Esophagus muscularis mucosa (tissue), 4 donors: ENCODE data around the gene CNGA1. TPM values are rescaled to one million over a fixed set of nuclear protein-coding genes. Genes with fewer than 3 reads are reported as not detected.

Source experiments
- DNase-seq: peaks from one replicate; pipeline ENCODE4 v3.0.0-alpha.2; 2017; ENCODE audit errors: extremely low spot score
- H3K27ac ChIP-seq, 4 donors: fragments of 200-600 bp; sonication (generic); replicated peaks in 1 of 4; 1 replicate in 3 of 4; 2 replicates in 1 of 4; pipeline ENCODE4 v1.5.1; 2016 to 2019; ENCODE audit warnings: mild to moderate bottlenecking in 1 of 4
- H3K27me3 ChIP-seq, 4 donors: fragments of 200-600 bp; sonication (generic); one replicate each; pipeline versions ENCODE4 v1.5.1 to v1.6.0; 2016 to 2019
- H3K36me3 ChIP-seq, 4 donors: fragments of 200-600 bp; sonication (generic); one replicate each; pipeline ENCODE4 v1.5.1; 2016 to 2019
- H3K4me1 ChIP-seq, 4 donors: fragments of 200-600 bp; sonication (generic); one replicate each; pipeline ENCODE4 v1.5.1; 2016 to 2019
- H3K4me3 ChIP-seq, 4 donors: fragments of 200-600 bp; sonication (generic); 1 replicate in 2 of 4; 2 replicates in 2 of 4; pipeline ENCODE4 v1.5.1; 2016 to 2019; ENCODE audit warnings: mild to moderate bottlenecking in 4 of 4, moderate library complexity in 1 of 4
- H3K9me3 ChIP-seq, 4 donors: fragments of 200-600 bp; sonication (generic); 1 replicate in 3 of 4; 2 replicates in 1 of 4; pipeline ENCODE4 v1.5.1; 2016 to 2019
- EP300 ChIP-seq: sonication (generic); formaldehyde crosslinking; IDR thresholded peaks from one replicate; pipeline ENCODE4 v1.6.1; 2017; ENCODE audit warnings: antibody characterized with exemption
- POLR2A ChIP-seq: fragments of 450-650 bp; IDR thresholded peaks from one replicate; pipeline ENCODE4 v1.6.1; 2017; ENCODE audit warnings: antibody characterized with exemption, moderate library complexity, mild to moderate bottlenecking, low read depth
- POLR2AphosphoS5 ChIP-seq, 2 donors: sonication (generic); formaldehyde crosslinking; IDR thresholded peaks; one replicate each; pipeline ENCODE4 v1.6.1; 2017; ENCODE audit warnings: antibody characterized with exemption in 2 of 2
- WGBS: methylation state at CpG from one replicate; pipeline ENCODE4 v1.1.5; 2018; 5-methylcytosine and 5-hydroxymethylcytosine counted together
- intact Hi-C: fragments of 100-400 bp; cut with DNase I; formaldehyde crosslinking; loops from one replicate; pipeline ENCODE4 v1.15.1; 2023
- total RNA-seq, 4 donors: library from RNA; depleted of rRNA; stranded (reverse); fragments of >200 nt; gene quantifications; one replicate each; pipeline versions ENCODE4 v1.1.0 to v1.2.1, GENCODE V29; 2016
- TF ChIP-seq, protein P1 (sequence below), 3 experiments: fragments of 200-600 bp in 2 of 3; fragments of 450-650 bp in 1 of 3; sonication (generic) in 2 of 3; IDR thresholded peaks; one replicate each; pipeline ENCODE4 v1.5.1; 2017 to 2019; ENCODE audit warnings: antibody characterized with exemption in 3 of 3, mild to moderate bottlenecking in 2 of 3, moderate library complexity in 1 of 3

Gene CNGA1
- total RNA-seq, 4 donors from 2014 or later, result 0.33 to 4.0 TPM; not detected in 2

DNA sequence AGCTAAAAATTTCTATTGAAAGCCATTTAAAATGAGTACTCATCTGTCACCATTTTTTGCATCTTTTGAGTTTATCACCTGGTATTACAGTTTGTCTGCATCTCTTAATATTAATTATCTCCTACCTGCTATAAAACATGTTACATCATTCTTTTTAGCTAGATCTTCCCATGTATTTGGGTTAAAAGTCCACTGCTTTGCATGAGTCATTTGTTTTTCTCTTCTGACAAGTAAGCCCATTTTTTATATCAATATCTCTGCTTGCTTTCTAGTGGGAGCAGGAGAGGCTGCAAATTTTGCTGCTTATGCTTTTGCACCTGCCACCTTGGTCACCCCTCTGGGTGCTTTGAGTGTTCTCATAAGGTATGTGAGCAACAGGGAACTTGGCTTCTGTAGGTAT is 16.2 kb upstream of the CNGA1 start:
- H3K36me3 ChIP-seq, result no peaks in the 10 kb centered on the region
- H3K27ac ChIP-seq, result no peak overlapping the region
- H3K4me3 ChIP-seq, result no peak overlapping the region
- intact Hi-C loops, result no loop called here
- TF ChIP-seq POLR2AphosphoS5 (IDR thresholded peaks at IDR 0.05) (no peak), EP300 (no peak), POLR2A (no peak)
- TF ChIP-seq, protein P1, sequence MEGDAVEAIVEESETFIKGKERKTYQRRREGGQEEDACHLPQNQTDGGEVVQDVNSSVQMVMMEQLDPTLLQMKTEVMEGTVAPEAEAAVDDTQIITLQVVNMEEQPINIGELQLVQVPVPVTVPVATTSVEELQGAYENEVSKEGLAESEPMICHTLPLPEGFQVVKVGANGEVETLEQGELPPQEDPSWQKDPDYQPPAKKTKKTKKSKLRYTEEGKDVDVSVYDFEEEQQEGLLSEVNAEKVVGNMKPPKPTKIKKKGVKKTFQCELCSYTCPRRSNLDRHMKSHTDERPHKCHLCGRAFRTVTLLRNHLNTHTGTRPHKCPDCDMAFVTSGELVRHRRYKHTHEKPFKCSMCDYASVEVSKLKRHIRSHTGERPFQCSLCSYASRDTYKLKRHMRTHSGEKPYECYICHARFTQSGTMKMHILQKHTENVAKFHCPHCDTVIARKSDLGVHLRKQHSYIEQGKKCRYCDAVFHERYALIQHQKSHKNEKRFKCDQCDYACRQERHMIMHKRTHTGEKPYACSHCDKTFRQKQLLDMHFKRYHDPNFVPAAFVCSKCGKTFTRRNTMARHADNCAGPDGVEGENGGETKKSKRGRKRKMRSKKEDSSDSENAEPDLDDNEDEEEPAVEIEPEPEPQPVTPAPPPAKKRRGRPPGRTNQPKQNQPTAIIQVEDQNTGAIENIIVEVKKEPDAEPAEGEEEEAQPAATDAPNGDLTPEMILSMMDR (IDR thresholded peaks at IDR 0.05), result no peak
- peaks cover 3 to 10% (median 4%) of the 10 kb centered on the region in 4 donors for H3K4me1 ChIP-seq
- no peaks in the 10 kb centered on the region for H3K27me3 ChIP-seq
- H3K9me3 ChIP-seq, result no peaks in the 10 kb centered on the region
- DNase-seq, result no peak

DNA sequence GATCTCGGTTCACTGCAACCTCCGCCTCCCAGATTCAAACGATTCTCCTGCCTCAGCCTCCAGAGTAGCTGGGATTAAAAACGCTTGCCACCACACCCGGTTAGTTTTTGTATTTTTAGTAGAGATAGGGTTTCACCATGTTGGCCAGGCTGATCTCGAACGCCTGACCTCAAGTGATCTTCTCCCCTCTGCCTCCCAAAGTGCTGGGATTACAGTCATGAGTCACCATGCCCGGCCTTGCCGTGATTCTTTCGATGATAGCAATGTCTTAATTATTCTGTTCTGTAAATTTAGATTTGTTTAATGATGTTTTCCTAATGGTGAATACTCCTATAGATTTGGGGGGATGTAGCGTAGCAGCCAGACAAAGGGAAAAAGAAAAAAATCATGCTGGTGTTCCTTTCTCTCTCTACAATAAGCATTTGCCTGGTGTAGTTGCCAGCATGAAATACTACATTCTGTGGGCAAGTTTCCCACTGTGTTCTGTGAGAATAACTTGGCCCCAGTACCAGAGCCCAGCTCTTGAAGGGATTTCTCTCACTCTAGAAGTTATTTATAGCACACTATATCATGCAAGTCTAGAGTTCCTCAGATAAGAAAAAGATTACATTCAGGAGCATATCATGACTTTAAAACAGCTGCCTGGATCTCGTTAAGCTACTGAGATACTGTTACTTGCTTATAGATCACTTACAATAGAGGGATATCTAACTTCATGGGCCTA is 15.5 kb upstream of the CNGA1 start:
- H3K27me3 ChIP-seq, result no peaks in the 10 kb centered on the region
- intact Hi-C loops, result no loop called here
- H3K4me1 ChIP-seq, result peaks cover 3 to 10% (median 4%) of the 10 kb centered on the region in 4 donors
- no peak for TF ChIP-seq POLR2AphosphoS5 (IDR thresholded peaks at IDR 0.05)
- TF ChIP-seq EP300, result no peak
- no peak for TF ChIP-seq POLR2A
- TF ChIP-seq, protein P1 (IDR thresholded peaks at IDR 0.05), result no peak
- H3K27ac ChIP-seq, result no peak overlapping the region
- H3K4me3 ChIP-seq, result no peak overlapping the region
- no peaks in the 10 kb centered on the region for H3K9me3 ChIP-seq
- no peak for DNase-seq
- 69% methylated on average over 12 of the region's 12 CpGs for WGBS
- H3K36me3 ChIP-seq, result no peaks in the 10 kb centered on the region

DNA sequence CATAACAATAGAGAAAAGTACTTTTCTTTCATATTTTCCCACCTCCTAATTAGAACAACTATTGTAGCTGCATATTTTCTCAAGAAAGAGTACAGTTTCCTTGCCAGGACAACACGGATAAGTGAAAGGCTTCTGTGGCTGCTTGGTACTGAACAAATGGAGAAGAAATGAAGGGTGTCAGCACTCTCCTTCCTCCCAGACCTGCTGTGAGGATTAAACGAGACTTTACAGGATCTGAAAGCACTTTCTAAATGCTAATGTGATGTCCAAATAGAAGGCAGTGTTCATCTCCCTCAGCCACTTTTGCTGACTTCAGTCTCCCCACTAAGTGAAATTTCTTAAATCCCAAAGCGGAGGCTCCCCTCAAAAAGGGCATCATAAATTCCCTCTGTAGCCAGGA is 14.0 kb upstream of the CNGA1 start:
- intact Hi-C loops, result no loop called here
- Histone ChIP-seq H3K27ac (no peak overlapping the region), H3K27me3 (no peaks in the 10 kb centered on the region), H3K9me3 (no peaks in the 10 kb centered on the region), H3K36me3 (no peaks in the 10 kb centered on the region), H3K4me1 (peaks cover 4 to 10% (median 5%) of the 10 kb centered on the region in 4 donors), H3K4me3 (no peak overlapping the region)
- DNase-seq, result no peak
- 61% methylated on average over 3 of the region's 3 CpGs for WGBS
- no peak for TF ChIP-seq POLR2A
- no peak for TF ChIP-seq POLR2AphosphoS5 (IDR thresholded peaks at IDR 0.05)
- no peak for TF ChIP-seq EP300
- TF ChIP-seq, protein P1 (IDR thresholded peaks at IDR 0.05), result no peak

DNA sequence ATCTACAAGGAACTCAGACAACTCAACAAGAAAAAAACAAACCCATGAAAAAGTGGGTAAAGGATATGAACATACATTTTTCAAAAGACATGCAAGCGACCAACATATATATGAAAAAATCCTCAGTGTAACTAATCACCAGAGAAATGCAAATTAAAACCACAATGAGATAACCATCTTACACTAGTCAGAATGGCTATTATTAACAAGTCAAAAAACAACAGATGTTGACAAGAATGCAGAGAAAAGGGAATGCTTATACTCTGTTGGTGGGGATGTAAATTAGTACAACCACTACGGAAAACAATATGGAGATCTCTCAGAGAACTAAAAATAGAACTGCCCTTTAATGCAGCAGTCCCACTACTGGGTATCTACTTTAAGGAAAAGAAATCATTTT is 12.2 kb upstream of the CNGA1 start:
- Histone ChIP-seq H3K4me1 (peaks cover 4 to 10% (median 5%) of the 10 kb centered on the region in 4 donors), H3K9me3 (no peaks in the 10 kb centered on the region), H3K36me3 (no peaks in the 10 kb centered on the region), H3K27me3 (no peaks in the 10 kb centered on the region), H3K4me3 (no peak overlapping the region), H3K27ac (no peak overlapping the region)
- TF ChIP-seq POLR2A (no peak), POLR2AphosphoS5 (IDR thresholded peaks at IDR 0.05) (no peak), EP300 (no peak)
- TF ChIP-seq, protein P1 (IDR thresholded peaks at IDR 0.05), result no peak
- 69% methylated on average over 2 of the region's 2 CpGs for WGBS
- no peak for DNase-seq
- intact Hi-C loops, result no loop called here

DNA sequence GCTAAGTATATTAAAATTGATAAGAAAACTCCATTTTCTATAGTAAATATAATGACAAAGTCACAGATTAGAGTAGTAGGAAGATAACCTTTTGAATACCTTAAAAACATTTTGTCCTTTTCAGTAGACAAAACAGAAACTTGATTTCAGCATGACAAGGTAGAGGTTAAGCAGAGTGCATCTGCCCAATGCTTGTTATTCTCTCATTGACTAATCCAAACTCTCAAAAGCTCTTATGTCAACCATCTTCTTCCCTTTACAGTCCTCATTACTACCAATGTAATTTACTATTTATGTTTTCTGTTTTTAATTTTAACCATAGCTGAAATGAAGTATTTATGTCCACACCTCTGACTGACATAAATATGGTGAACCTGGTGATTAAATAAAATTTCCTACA is 11.2 kb upstream of the CNGA1 start:
- no peaks in the 10 kb centered on the region for H3K9me3 ChIP-seq
- no peak for DNase-seq
- H3K27ac ChIP-seq, result no peak overlapping the region
- H3K4me3 ChIP-seq, result no peak overlapping the region
- intact Hi-C loops, result no loop called here
- H3K27me3 ChIP-seq, result no peaks in the 10 kb centered on the region
- TF ChIP-seq EP300, result no peak
- no peak for TF ChIP-seq POLR2A
- TF ChIP-seq, protein P1 (IDR thresholded peaks at IDR 0.05), result no peak
- no peak for TF ChIP-seq POLR2AphosphoS5 (IDR thresholded peaks at IDR 0.05)
- H3K36me3 ChIP-seq, result no peaks in the 10 kb centered on the region
- peaks cover 4 to 7% (median 5%) of the 10 kb centered on the region in 4 donors for H3K4me1 ChIP-seq
